Neutrophil (primary cell): ENCODE measurements around the gene GIT1.

Experiments
- H3K27ac ChIP-seq: fragments of 200-600 bp; sonication (generic); 2 replicates; pipeline ENCODE4 v1.5.1; 2016; ENCODE audit warnings: mild to moderate bottlenecking, moderate library complexity
- H3K27me3 ChIP-seq: fragments of 200-600 bp; sonication (generic); 2 replicates; pipeline ENCODE4 v1.6.0; 2016; ENCODE audit warnings: mild to moderate bottlenecking
- H3K36me3 ChIP-seq: fragments of 200-600 bp; sonication (generic); 2 replicates; pipeline ENCODE4 v1.5.1; 2017
- H3K4me1 ChIP-seq, 2 experiments: fragments of 200-600 bp in 1 of 2; sonication (generic) in 1 of 2; 1 replicate in 1 of 2; 2 replicates in 1 of 2; pipeline versions ENCODE4 v1.5.1 to v1.6.1; 2013 to 2016; ENCODE audit warnings: low read depth in 1 of 2, low read length in 1 of 2, mild to moderate bottlenecking in 1 of 2, moderate library complexity in 1 of 2; ENCODE audit not compliant: control insufficient read depth in 1 of 2, insufficient read depth in 1 of 2
- H3K4me3 ChIP-seq, 2 experiments: fragments of 200-600 bp in 1 of 2; sonication (generic) in 1 of 2; 1 replicate in 1 of 2; 2 replicates in 1 of 2; pipeline ENCODE4 v1.5.1; 2013 to 2016; ENCODE audit warnings: low read depth in 1 of 2, low read length in 1 of 2, mild to moderate bottlenecking in 1 of 2, moderate library complexity in 1 of 2
- H3K9me3 ChIP-seq: fragments of 200-600 bp; sonication (generic); 2 replicates; pipeline ENCODE4 v1.5.1; 2016
- CTCF ChIP-seq: fragments of 200-600 bp; sonication (generic); IDR thresholded peaks from 2 replicates; pipeline ENCODE4 v1.5.1; 2016; ENCODE audit warnings: antibody characterized with exemption

Gene GIT1

GRCh38 chr17:29549177-29549923 lies 40.1 kb downstream of the GIT1 start:
- H3K4me1 ChIP-seq, result no peaks in the 10 kb centered on the region
- no peak for TF ChIP-seq CTCF
- no peak overlapping the region for H3K27ac ChIP-seq
- no peaks in the 10 kb centered on the region for H3K9me3 ChIP-seq
- no peak overlapping the region for H3K4me3 ChIP-seq
- peaks cover 17% of the 10 kb centered on the region for H3K36me3 ChIP-seq
- no peaks in the 10 kb centered on the region for H3K27me3 ChIP-seq

DNA sequence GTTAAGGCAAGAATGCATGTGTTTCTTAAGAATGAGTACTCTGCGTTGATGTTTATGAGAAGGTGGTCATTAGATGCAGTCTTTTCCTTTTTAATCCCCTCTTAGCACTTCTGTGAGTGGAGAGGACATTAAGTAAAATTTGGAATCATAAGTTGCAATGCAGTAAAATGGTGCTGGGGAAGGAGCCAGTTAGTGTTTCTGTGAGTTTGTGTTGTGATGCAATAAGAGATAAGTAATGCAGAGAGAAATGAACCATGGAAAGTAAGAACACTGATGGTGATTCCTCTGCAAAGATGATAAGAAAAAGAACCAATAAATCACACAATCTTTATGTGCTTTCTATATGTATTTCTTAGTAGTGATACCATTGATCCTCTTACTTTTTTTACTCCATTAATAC lies 42.6 kb downstream of the GIT1 start:
- Histone ChIP-seq H3K27me3 (no peaks in the 10 kb centered on the region), H3K4me3 (no peak overlapping the region), H3K9me3 (no peaks in the 10 kb centered on the region), H3K27ac (no peak overlapping the region), H3K4me1 (no peaks in the 10 kb centered on the region), H3K36me3 (peaks cover 43% of the 10 kb centered on the region)
- no peak for TF ChIP-seq CTCF

DNA sequence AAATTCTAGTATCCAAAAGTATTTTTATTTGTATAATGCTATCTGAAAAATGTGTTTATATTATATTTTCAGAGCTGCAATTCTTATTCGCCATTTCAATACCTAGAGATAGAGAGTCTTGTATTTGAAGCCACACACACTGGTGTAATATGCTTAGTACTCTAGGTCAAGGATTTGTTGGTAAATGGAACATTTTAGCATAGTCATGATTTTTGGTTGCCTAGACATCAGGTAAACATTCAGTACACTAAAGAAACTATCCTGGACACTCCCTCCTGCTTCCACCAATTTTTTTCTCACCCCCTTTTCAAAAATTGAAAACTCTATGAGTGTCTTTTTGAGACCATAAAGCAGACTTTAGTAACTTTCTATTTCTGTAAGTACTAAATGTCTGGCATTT lies 43.4 kb downstream of the GIT1 start:
- Histone ChIP-seq H3K9me3 (no peaks in the 10 kb centered on the region), H3K27me3 (no peaks in the 10 kb centered on the region), H3K36me3 (peaks cover 50% of the 10 kb centered on the region), H3K27ac (no peak overlapping the region), H3K4me1 (no peaks in the 10 kb centered on the region), H3K4me3 (no peak overlapping the region)
- TF ChIP-seq CTCF, result no peak

GRCh38 chr17:29544066-29544465 lies 45.4 kb downstream of the GIT1 start:
- Histone ChIP-seq H3K4me3 (no peak overlapping the region), H3K4me1 (no peaks in the 10 kb centered on the region), H3K9me3 (no peaks in the 10 kb centered on the region), H3K27ac (no peak overlapping the region), H3K27me3 (no peaks in the 10 kb centered on the region), H3K36me3 (peaks cover 69% of the 10 kb centered on the region)
- no peak for TF ChIP-seq CTCF

DNA sequence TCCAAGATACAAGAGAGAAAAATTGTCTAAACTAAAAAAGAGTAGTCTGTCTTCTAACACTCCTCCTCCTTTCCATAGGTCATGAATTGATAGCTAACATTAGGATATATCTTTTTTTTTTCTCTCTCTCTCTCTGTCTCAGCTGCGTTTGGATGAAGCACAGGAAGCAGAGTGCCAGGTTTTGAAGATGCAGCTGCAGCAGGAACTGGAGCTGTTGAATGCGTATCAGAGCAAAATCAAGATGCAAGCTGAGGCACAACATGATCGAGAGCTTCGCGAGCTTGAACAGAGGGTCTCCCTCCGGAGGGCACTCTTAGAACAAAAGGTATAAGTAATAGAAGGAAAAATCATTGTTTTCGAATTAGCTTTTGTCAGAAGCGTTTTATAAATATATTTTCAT lies 55.5 kb downstream of the GIT1 start:
- Histone ChIP-seq H3K4me3 (no peak overlapping the region), H3K9me3 (no peaks in the 10 kb centered on the region), H3K4me1 (no peaks in the 10 kb centered on the region), H3K27ac (no peak overlapping the region), H3K36me3 (peaks cover 90% of the 10 kb centered on the region), H3K27me3 (no peaks in the 10 kb centered on the region)
- no peak for TF ChIP-seq CTCF
